HEK293 (cell line): ENCODE results near the gene ATP5F1D.

Experiments
- GFI1B ChIP-seq: fragments of 450-650 bp; formaldehyde crosslinking; IDR thresholded peaks from 2 replicates; pipeline ENCODE4 v1.5.1; 2016; ENCODE audit warnings: missing biosample characterization, missing genetic modification characterization
- IKZF3 ChIP-seq: fragments of 450-650 bp; IDR thresholded peaks from 2 replicates; pipeline ENCODE4 v1.5.0; 2018; ENCODE audit warnings: missing biosample characterization, mild to moderate bottlenecking, missing genetic modification characterization, moderate library complexity
- PBX3 ChIP-seq: sonication (generic); formaldehyde crosslinking; IDR thresholded peaks from 2 replicates; pipeline ENCODE4 v1.8.1; 2022; ENCODE audit warnings: mild to moderate bottlenecking, moderate library complexity, missing genetic modification reagents
- PRDM1 ChIP-seq: fragments of 450-650 bp; formaldehyde crosslinking; IDR thresholded peaks from 2 replicates; pipeline ENCODE4; 2016; ENCODE audit warnings: missing biosample characterization, missing genetic modification characterization
- REPIN1 ChIP-seq: fragments of 450-650 bp; formaldehyde crosslinking; IDR thresholded peaks from 2 replicates; pipeline ENCODE4 v1.5.1; 2017; ENCODE audit warnings: missing biosample characterization, missing genetic modification characterization, low read depth
- SP3 ChIP-seq: fragments of 450-650 bp; formaldehyde crosslinking; IDR thresholded peaks from 2 replicates; pipeline ENCODE4 v1.5.1; 2016; ENCODE audit warnings: missing biosample characterization, missing genetic modification characterization
- TRIM28 ChIP-seq: IDR thresholded peaks from 2 replicates; pipeline ENCODE4 v1.6.1; 2011; ENCODE audit warnings: low read length, control low read depth, borderline replicate concordance
- YY2 ChIP-seq: fragments of 450-650 bp; formaldehyde crosslinking; IDR thresholded peaks from 2 replicates; pipeline ENCODE4 v1.5.1; 2016; ENCODE audit warnings: missing biosample characterization, missing genetic modification characterization
- ZBTB44 ChIP-seq: fragments of 450-650 bp; IDR thresholded peaks from 2 replicates; pipeline ENCODE4 v1.5.1; 2018; ENCODE audit warnings: missing biosample characterization, mild to moderate bottlenecking, missing genetic modification characterization
- ZNF16 ChIP-seq: fragments of 450-650 bp; formaldehyde crosslinking; IDR thresholded peaks from 2 replicates; pipeline ENCODE4 v1.5.1; 2016; ENCODE audit warnings: low read depth, missing biosample characterization, missing genetic modification characterization
- ZNF274 ChIP-seq, 2 experiments: fragments of 200-500 bp in 1 of 2; fragments of 450-650 bp in 1 of 2; sonication (Bioruptor generic) in 1 of 2; formaldehyde crosslinking in 1 of 2; IDR thresholded peaks; 2 replicates each; pipeline versions ENCODE4 v1.5.1 to v1.6.1; 2014 to 2016; ENCODE audit warnings: borderline replicate concordance in 1 of 2, inconsistent platforms in 1 of 2, low read length in 1 of 2, missing biosample characterization in 1 of 2, missing genetic modification characterization in 1 of 2
- ZNF302 ChIP-seq: fragments of 450-650 bp; formaldehyde crosslinking; IDR thresholded peaks from 2 replicates; pipeline ENCODE4 v1.5.1; 2016; ENCODE audit warnings: missing biosample characterization, missing genetic modification characterization, low read depth
- ZNF366 ChIP-seq: fragments of 450-650 bp; formaldehyde crosslinking; conservative IDR thresholded peaks from 2 replicates; pipeline ENCODE4 v1.5.1; 2016; ENCODE audit warnings: missing biosample characterization, missing genetic modification characterization
- ZNF37A ChIP-seq: fragments of 450-650 bp; IDR thresholded peaks from 2 replicates; pipeline ENCODE4 v1.5.1; 2018; ENCODE audit warnings: missing biosample characterization, missing genetic modification characterization
- ZNF426 ChIP-seq: fragments of 450-650 bp; formaldehyde crosslinking; IDR thresholded peaks from 2 replicates; pipeline ENCODE4 v1.5.1; 2017; ENCODE audit warnings: missing biosample characterization, missing genetic modification characterization, mild to moderate bottlenecking, inconsistent platforms, moderate library complexity
- ZNF488 ChIP-seq: fragments of 450-650 bp; formaldehyde crosslinking; IDR thresholded peaks from 2 replicates; pipeline ENCODE4 v1.5.1; 2016; ENCODE audit warnings: missing biosample characterization, missing genetic modification characterization
- ZNF518A ChIP-seq: fragments of 450-650 bp; formaldehyde crosslinking; conservative IDR thresholded peaks from 2 replicates; pipeline ENCODE4 v1.5.1; 2016; ENCODE audit warnings: low read depth, missing biosample characterization, missing genetic modification characterization
- ZNF548 ChIP-seq: fragments of 450-650 bp; formaldehyde crosslinking; IDR thresholded peaks from 2 replicates; pipeline ENCODE4 v1.5.1; 2016; ENCODE audit warnings: missing biosample characterization, missing genetic modification characterization
- ZNF571 ChIP-seq: fragments of 450-650 bp; formaldehyde crosslinking; IDR thresholded peaks from 2 replicates; pipeline ENCODE4 v1.5.0; 2017; ENCODE audit warnings: missing biosample characterization, missing genetic modification characterization
- ZNF585B ChIP-seq: fragments of 450-650 bp; formaldehyde crosslinking; IDR thresholded peaks from 2 replicates; pipeline ENCODE4 v1.5.1; 2016; ENCODE audit warnings: missing biosample characterization, missing genetic modification characterization
- ZNF596 ChIP-seq: fragments of 450-650 bp; IDR thresholded peaks from 2 replicates; pipeline ENCODE4 v1.5.0; 2018; ENCODE audit warnings: missing biosample characterization, mild to moderate bottlenecking, missing genetic modification characterization, moderate library complexity
- ZNF600 ChIP-seq: fragments of 450-650 bp; formaldehyde crosslinking; IDR thresholded peaks from 2 replicates; pipeline ENCODE4 v1.5.1; 2016; ENCODE audit warnings: missing biosample characterization, missing genetic modification characterization
- ZNF610 ChIP-seq: fragments of 450-650 bp; formaldehyde crosslinking; IDR thresholded peaks from 2 replicates; pipeline ENCODE4 v1.5.1; 2016; ENCODE audit warnings: missing biosample characterization, missing genetic modification characterization, borderline replicate concordance
- ZNF658 ChIP-seq: fragments of 450-650 bp; formaldehyde crosslinking; IDR thresholded peaks from 2 replicates; pipeline ENCODE4; 2016; ENCODE audit warnings: missing biosample characterization, missing genetic modification characterization
- ZNF747 ChIP-seq: fragments of 450-650 bp; formaldehyde crosslinking; IDR thresholded peaks from 2 replicates; pipeline ENCODE4 v1.5.1; 2016; ENCODE audit warnings: missing biosample characterization, missing genetic modification characterization
- TF ChIP-seq, protein P1 (sequence below): fragments of 450-650 bp; formaldehyde crosslinking; IDR thresholded peaks from 2 replicates; pipeline ENCODE4 v1.5.1; 2016; ENCODE audit warnings: missing biosample characterization, missing genetic modification characterization

Gene ATP5F1D

DNA sequence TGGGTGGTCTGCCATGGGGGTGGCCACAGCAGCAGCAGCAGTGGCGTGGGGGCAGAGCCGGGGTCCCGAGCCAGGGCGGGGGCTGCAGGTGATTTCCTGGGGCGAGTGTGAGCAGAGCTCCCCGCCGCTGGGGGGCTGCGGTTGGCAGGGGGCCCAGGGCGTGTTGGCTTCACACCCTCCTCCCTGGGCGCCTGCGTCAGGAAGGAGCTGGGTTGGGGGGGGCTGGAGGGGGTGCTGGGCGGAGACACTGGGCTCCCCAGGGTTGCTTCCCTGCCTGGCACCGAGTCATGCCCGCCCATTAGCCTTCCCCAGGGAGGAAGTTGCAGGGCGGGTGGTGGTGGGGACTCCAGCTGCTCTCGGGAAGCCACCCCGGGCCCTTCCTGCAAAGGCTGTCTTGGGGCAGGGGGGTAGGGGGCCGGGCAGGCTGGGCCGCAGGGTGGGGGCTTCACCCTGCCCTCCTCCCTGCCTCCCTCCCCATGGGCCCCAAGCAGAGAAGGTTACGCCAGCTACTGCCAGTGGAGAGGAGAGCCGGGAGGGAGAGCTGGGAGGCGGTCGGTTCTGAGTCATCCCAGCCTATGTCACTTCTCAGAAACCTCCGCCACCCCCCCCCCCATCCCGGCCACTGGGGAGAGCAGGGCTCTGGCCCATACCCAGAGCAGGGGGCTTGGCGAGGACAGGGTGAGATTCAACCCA is 11.4 kb downstream of the ATP5F1D start (continued):
- TF ChIP-seq ZBTB44 (tag by site-specific recombination) (no peak), ZNF548 (tag by site-specific recombination) (no peak), ZNF610 (tag by site-specific recombination) (no peak), ZNF488 (tag by site-specific recombination) (no peak), YY2 (tag by site-specific recombination) (no peak), ZNF426 (tag by site-specific recombination) (no peak), ZNF274 (IDR thresholded peaks at IDR 0.05; ENCODE audit: low read length) (no peak), ZNF274 (tag by site-specific recombination; IDR thresholded peaks at IDR 0.05; ENCODE audit: borderline replicate concordance) (no peak), ZNF366 (tag by site-specific recombination) (peak; percentile 45; the same call in 1 of the 2 replicates), ZNF37A (tag by site-specific recombination) (no peak), PBX3 (CRISPR knock-in tag) (no peak), ZNF571 (no peak), ZNF585B (tag by site-specific recombination) (no peak), ZNF596 (tag by site-specific recombination) (no peak), ZNF658 (no peak), GFI1B (tag by site-specific recombination) (no peak), ZNF518A (no peak), REPIN1 (tag by site-specific recombination) (no peak), SP3 (tag by site-specific recombination) (peak; percentile 56), ZNF600 (tag by site-specific recombination) (0 out of 2 replicates have a peak, but pooled peaks have one; percentile 14), ZNF302 (tag by site-specific recombination) (no peak), IKZF3 (peak; percentile 73), ZNF16 (no peak), PRDM1 (tag by site-specific recombination) (no peak), ZNF747 (no peak), TRIM28 (no peak)
- TF ChIP-seq, protein P1, sequence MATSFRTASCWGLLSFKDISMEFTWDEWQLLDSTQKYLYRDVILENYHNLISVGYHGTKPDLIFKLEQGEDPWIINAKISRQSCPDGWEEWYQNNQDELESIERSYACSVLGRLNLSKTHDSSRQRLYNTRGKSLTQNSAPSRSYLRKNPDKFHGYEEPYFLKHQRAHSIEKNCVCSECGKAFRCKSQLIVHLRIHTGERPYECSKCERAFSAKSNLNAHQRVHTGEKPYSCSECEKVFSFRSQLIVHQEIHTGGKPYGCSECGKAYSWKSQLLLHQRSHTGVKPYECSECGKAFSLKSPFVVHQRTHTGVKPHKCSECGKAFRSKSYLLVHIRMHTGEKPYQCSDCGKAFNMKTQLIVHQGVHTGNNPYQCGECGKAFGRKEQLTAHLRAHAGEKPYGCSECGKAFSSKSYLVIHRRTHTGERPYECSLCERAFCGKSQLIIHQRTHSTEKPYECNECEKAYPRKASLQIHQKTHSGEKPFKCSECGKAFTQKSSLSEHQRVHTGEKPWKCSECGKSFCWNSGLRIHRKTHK (tag by site-specific recombination): no peak
